ENCODE results near the gene NAT9.

NAT9 gene

DNA sequence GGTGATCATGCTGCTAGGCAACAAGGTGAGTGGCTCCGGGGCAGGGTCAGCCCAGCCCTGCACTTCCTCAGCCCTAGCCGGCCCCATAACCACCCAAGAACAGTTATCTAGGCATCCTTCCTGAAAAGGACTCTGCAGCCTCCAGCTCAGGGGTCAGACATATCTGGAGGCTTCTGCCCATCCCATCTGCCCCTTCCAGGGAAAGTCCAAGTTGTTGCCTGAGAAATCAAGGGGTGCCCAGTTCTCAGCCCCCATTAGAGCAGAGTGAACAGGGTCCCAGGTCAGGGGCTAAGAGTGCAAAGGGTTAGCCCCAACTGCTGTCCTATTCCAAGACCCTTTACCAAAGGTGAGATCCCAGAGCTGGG lies 31.8 kb downstream of the NAT9 start:
- H3K4me3 ChIP-seq (ENCODE audit: control insufficient read depth, low read depth, low read length) = no peak overlapping the region
- no peak for DNase-seq (ENCODE audit: low read depth)
- TF ChIP-seq, protein P1, sequence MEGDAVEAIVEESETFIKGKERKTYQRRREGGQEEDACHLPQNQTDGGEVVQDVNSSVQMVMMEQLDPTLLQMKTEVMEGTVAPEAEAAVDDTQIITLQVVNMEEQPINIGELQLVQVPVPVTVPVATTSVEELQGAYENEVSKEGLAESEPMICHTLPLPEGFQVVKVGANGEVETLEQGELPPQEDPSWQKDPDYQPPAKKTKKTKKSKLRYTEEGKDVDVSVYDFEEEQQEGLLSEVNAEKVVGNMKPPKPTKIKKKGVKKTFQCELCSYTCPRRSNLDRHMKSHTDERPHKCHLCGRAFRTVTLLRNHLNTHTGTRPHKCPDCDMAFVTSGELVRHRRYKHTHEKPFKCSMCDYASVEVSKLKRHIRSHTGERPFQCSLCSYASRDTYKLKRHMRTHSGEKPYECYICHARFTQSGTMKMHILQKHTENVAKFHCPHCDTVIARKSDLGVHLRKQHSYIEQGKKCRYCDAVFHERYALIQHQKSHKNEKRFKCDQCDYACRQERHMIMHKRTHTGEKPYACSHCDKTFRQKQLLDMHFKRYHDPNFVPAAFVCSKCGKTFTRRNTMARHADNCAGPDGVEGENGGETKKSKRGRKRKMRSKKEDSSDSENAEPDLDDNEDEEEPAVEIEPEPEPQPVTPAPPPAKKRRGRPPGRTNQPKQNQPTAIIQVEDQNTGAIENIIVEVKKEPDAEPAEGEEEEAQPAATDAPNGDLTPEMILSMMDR (IDR thresholded peaks at IDR 0.05; ENCODE audit: control insufficient read depth, insufficient read depth, low read depth, low read length, missing control alignments) = no peak

DNA sequence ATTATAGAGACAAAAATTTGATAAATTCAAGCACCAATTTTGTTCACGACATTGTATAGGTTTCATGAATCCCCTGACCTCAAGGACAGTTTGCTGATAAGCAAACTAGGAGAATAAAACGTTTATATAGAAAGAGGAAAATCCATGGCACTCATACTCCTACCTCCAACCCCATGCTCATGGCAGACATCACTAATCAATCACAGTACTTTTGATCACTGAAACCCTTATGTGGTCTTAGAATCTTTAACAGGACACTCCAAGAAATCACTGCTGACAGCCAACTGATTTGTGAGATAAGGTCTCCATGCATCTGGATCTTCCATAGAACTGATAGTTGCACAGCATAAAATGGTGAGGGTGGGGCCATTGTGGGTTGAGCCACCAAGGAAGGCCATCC lies 32.4 kb downstream of the NAT9 start:
- TF ChIP-seq, protein P1 (IDR thresholded peaks at IDR 0.05; ENCODE audit: control insufficient read depth, insufficient read depth, low read depth, low read length, missing control alignments) = no peak
- H3K4me3 ChIP-seq (ENCODE audit: control insufficient read depth, low read depth, low read length) = no peak overlapping the region
- DNase-seq (ENCODE audit: low read depth) = no peak

DNA sequence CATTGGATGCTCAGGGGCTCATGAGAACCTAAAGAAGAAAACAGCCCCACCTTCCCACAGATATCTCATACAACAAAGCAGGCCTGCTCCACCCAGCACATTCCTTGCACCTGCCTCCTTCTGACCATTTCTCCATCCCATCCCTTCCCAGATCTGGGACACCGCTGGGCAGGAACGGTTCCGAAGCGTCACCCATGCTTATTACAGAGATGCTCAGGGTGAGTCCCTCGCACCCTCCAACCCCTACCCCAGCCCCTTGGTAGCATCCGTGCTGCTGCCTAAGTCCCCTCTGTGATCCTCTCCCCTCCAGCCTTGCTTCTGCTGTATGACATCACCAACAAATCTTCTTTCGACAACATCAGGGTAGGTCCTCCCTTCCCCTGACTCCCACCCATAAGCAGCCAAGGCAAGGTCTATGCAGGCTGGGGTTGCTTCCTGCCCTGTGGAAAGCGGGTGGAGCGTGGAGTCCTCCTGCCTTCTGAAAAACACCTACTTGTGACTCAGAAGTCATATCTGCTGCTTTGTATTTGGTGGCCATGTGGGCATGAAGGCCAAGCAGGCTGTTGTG lies 33.1 kb downstream of the NAT9 start:
- DNase-seq (ENCODE audit: low read depth) = no peak
- TF ChIP-seq, protein P1 (IDR thresholded peaks at IDR 0.05; ENCODE audit: control insufficient read depth, insufficient read depth, low read depth, low read length, missing control alignments) = no peak
- no peak overlapping the region for H3K4me3 ChIP-seq (ENCODE audit: control insufficient read depth, low read depth, low read length)

DNA sequence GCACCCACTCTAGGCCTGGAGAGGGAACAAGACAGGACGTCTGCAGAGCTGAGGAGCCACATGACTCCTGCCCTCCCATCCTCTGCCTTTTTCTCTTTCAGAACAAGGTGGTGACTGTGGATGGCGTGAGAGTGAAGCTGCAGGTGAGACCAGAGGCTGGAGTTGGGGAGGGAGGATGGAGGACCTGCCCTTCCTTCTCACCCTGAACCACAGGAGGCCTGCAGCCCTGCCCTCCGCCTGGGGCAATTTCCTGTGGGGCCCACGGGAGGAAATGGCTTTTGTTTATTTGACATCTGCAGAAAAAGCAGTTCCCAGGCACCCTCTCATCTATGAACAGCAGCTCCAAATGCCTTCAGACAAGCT lies 34.0 kb downstream of the NAT9 start:
- TF ChIP-seq, protein P1 (IDR thresholded peaks at IDR 0.05; ENCODE audit: control insufficient read depth, insufficient read depth, low read depth, low read length, missing control alignments) = no peak
- no peak for DNase-seq (ENCODE audit: low read depth)
- H3K4me3 ChIP-seq (ENCODE audit: control insufficient read depth, low read depth, low read length) = no peak overlapping the region

DNA sequence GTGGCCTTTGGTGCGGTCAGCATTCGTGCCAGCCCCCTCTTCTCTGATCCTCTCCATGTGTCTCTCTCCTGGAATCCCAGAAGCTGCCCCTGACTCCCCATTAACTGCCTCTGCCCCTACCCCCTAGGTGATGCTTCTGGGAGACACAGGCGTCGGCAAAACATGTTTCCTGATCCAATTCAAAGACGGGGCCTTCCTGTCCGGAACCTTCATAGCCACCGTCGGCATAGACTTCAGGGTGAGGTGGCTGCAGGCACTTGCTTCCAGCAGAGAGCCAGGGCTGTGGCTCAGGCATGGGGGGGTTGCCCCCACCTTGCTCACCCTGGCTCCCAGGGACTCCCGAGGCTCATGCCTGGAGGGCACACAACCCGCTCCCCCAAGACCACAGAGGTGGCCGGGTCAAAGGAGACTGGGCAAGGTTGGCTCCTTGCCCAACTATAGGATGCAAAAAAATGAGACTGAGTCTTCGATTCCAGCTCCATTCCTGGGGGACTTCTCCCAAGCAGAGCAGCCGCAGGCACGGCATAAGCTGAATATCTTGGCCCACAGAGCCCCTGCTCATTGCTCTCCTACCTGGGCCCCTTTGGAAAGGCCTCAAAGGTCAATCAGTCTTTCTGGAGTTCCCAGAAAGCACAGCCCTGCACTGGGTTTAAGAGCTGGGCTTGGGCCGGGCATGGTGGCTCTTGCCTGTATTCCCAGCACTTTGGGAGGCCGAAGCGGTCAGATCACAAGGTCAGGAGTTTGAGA lies 35.3 kb downstream of the NAT9 start:
- H3K4me3 ChIP-seq (ENCODE audit: control insufficient read depth, low read depth, low read length) = no peak overlapping the region
- TF ChIP-seq, protein P1 (IDR thresholded peaks at IDR 0.05; ENCODE audit: control insufficient read depth, insufficient read depth, low read depth, low read length, missing control alignments) = no peak
- no peak for DNase-seq (ENCODE audit: low read depth)

DNA sequence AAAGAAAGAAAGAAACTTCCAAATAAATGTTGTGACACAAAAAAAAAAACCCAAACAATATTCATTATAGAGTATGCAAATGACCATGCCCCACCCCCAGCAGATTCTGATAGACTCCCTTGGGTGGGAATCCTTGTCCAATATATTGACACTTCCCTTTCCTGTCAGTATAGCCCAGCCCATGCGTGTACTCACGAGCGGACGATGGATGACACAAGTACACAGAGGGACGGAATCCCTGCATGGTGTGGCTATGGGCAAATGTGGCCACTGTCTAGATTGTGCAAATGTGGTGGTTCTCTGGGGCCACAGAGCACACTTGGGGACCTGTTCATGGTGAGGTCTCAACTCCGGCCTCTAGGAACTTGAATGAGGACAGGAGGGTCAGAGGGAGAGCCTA lies 36.0 kb downstream of the NAT9 start:
- TF ChIP-seq, protein P1 (IDR thresholded peaks at IDR 0.05; ENCODE audit: control insufficient read depth, insufficient read depth, low read depth, low read length, missing control alignments) = no peak
- no peak overlapping the region for H3K4me3 ChIP-seq (ENCODE audit: control insufficient read depth, low read depth, low read length)
- no peak for DNase-seq (ENCODE audit: low read depth)
